Measurements from ENCODE around the gene KCNA10.

KCNA10 gene

GRCh38 chr1:110519125-110519810, at the start of gene KCNA10:
Gene KCNA10, minus strand, starts transcription at chr1:110519175. Its CDS starts 388 bp downstream, at chr1:110518787.
- no peak within 1 kb of the TSS for H3K4me3 ChIP-seq (ENCODE audit: insufficient read length, low read depth)
- no peaks in the 10 kb centered on the region for H3K4me1 ChIP-seq (ENCODE audit: insufficient read depth, insufficient read length)
- peaks cover 9% of the 10 kb centered on the region for H3K27me3 ChIP-seq (ENCODE audit: insufficient read depth, insufficient read length)
- H3K36me3 ChIP-seq (ENCODE audit: insufficient read depth, insufficient read length, low read length) = no peaks in the 10 kb centered on the region
- no peak for TF ChIP-seq SUZ12 (IDR thresholded peaks at IDR 0.05; ENCODE audit: extremely low read depth, insufficient read depth, insufficient read length)
- TF ChIP-seq YY1 (IDR thresholded peaks at IDR 0.05; ENCODE audit: insufficient read depth, insufficient read length) = no peak
- TF ChIP-seq ZNF274 (IDR thresholded peaks at IDR 0.05; ENCODE audit: low read depth, low read length) = no peak
- no peak for DNase-seq (ENCODE audit: low read depth, low spot score)
- H3K9me3 ChIP-seq (ENCODE audit: insufficient read depth, low read length) = peaks cover 6% of the 10 kb centered on the region; the same call in 1 of the 2 replicates
- H3K9ac ChIP-seq (ENCODE audit: insufficient read length, low read depth) = no peak within 1 kb of the TSS

GRCh38 chr1:110566836-110567235, 47.9 kb upstream of the KCNA10 start:
- H3K4me1 ChIP-seq (ENCODE audit: insufficient read depth, insufficient read length) = no peaks in the 10 kb centered on the region
- TF ChIP-seq SUZ12 (IDR thresholded peaks at IDR 0.05; ENCODE audit: extremely low read depth, insufficient read depth, insufficient read length) (no peak), ZNF274 (IDR thresholded peaks at IDR 0.05; ENCODE audit: low read depth, low read length) (no peak), YY1 (IDR thresholded peaks at IDR 0.05; ENCODE audit: insufficient read depth, insufficient read length) (no peak)
- DNase-seq (ENCODE audit: low read depth, low spot score) = no peak
- H3K9me3 ChIP-seq (ENCODE audit: insufficient read depth, low read length) = no peaks in the 10 kb centered on the region
- H3K9ac ChIP-seq (ENCODE audit: insufficient read length, low read depth) = no peak overlapping the region
- no peak overlapping the region for H3K4me3 ChIP-seq (ENCODE audit: insufficient read length, low read depth)
- no peaks in the 10 kb centered on the region for H3K27me3 ChIP-seq (ENCODE audit: insufficient read depth, insufficient read length)
- no peaks in the 10 kb centered on the region for H3K36me3 ChIP-seq (ENCODE audit: insufficient read depth, insufficient read length, low read length)

GRCh38 chr1:110565565-110565964, 46.6 kb upstream of the KCNA10 start:
- H3K27me3 ChIP-seq (ENCODE audit: insufficient read depth, insufficient read length) = no peaks in the 10 kb centered on the region
- DNase-seq (ENCODE audit: low read depth, low spot score) = no peak
- H3K4me1 ChIP-seq (ENCODE audit: insufficient read depth, insufficient read length) = no peaks in the 10 kb centered on the region
- no peaks in the 10 kb centered on the region for H3K36me3 ChIP-seq (ENCODE audit: insufficient read depth, insufficient read length, low read length)
- no peak overlapping the region for H3K9ac ChIP-seq (ENCODE audit: insufficient read length, low read depth)
- no peak overlapping the region for H3K4me3 ChIP-seq (ENCODE audit: insufficient read length, low read depth)
- no peaks in the 10 kb centered on the region for H3K9me3 ChIP-seq (ENCODE audit: insufficient read depth, low read length)
- TF ChIP-seq YY1 (IDR thresholded peaks at IDR 0.05; ENCODE audit: insufficient read depth, insufficient read length) = no peak
- no peak for TF ChIP-seq SUZ12 (IDR thresholded peaks at IDR 0.05; ENCODE audit: extremely low read depth, insufficient read depth, insufficient read length)
- no peak for TF ChIP-seq ZNF274 (IDR thresholded peaks at IDR 0.05; ENCODE audit: low read depth, low read length)

- Histone ChIP-seq H3K4me1 (ENCODE audit: insufficient read depth, insufficient read length) (peaks cover 8% of the 10 kb centered on the region), H3K36me3 (ENCODE audit: insufficient read depth, insufficient read length, low read length) (no peaks in the 10 kb centered on the region), H3K9ac (ENCODE audit: insufficient read length, low read depth) (no peak overlapping the region), H3K9me3 (ENCODE audit: insufficient read depth, low read length) (no peaks in the 10 kb centered on the region), H3K27me3 (ENCODE audit: insufficient read depth, insufficient read length) (peaks cover 5% of the 10 kb centered on the region), H3K4me3 (ENCODE audit: insufficient read length, low read depth) (no peak overlapping the region)
- TF ChIP-seq ZNF274 (IDR thresholded peaks at IDR 0.05; ENCODE audit: low read depth, low read length) = no peak
- TF ChIP-seq YY1 (IDR thresholded peaks at IDR 0.05; ENCODE audit: insufficient read depth, insufficient read length) = no peak
- TF ChIP-seq SUZ12 (IDR thresholded peaks at IDR 0.05; ENCODE audit: extremely low read depth, insufficient read depth, insufficient read length) = no peak
- DNase-seq (ENCODE audit: low read depth, low spot score) = no peak
These were observed 44.1 kb upstream of the KCNA10 start for GRCh38 chr1:110563089-110563488.

- TF ChIP-seq SUZ12 (IDR thresholded peaks at IDR 0.05; ENCODE audit: extremely low read depth, insufficient read depth, insufficient read length) (no peak), ZNF274 (IDR thresholded peaks at IDR 0.05; ENCODE audit: low read depth, low read length) (no peak), YY1 (IDR thresholded peaks at IDR 0.05; ENCODE audit: insufficient read depth, insufficient read length) (no peak)
- Histone ChIP-seq H3K27me3 (ENCODE audit: insufficient read depth, insufficient read length) (peaks cover 14% of the 10 kb centered on the region), H3K4me3 (ENCODE audit: insufficient read length, low read depth) (no peak overlapping the region), H3K36me3 (ENCODE audit: insufficient read depth, insufficient read length, low read length) (no peaks in the 10 kb centered on the region), H3K9ac (ENCODE audit: insufficient read length, low read depth) (no peak overlapping the region), H3K9me3 (ENCODE audit: insufficient read depth, low read length) (no peaks in the 10 kb centered on the region), H3K4me1 (ENCODE audit: insufficient read depth, insufficient read length) (peaks cover 8% of the 10 kb centered on the region)
- DNase-seq (ENCODE audit: low read depth, low spot score) = no peak
These were observed 42.6 kb upstream of the KCNA10 start for GRCh38 chr1:110561596-110561995.

- no peak overlapping the region for H3K4me3 ChIP-seq (ENCODE audit: insufficient read length, low read depth)
- H3K36me3 ChIP-seq (ENCODE audit: insufficient read depth, insufficient read length, low read length) = no peaks in the 10 kb centered on the region
- H3K9me3 ChIP-seq (ENCODE audit: insufficient read depth, low read length) = no peaks in the 10 kb centered on the region
- TF ChIP-seq YY1 (IDR thresholded peaks at IDR 0.05; ENCODE audit: insufficient read depth, insufficient read length) (no peak), ZNF274 (IDR thresholded peaks at IDR 0.05; ENCODE audit: low read depth, low read length) (no peak), SUZ12 (IDR thresholded peaks at IDR 0.05; ENCODE audit: extremely low read depth, insufficient read depth, insufficient read length) (no peak)
- no peak for DNase-seq (ENCODE audit: low read depth, low spot score)
- peaks cover 39% of the 10 kb centered on the region for H3K27me3 ChIP-seq (ENCODE audit: insufficient read depth, insufficient read length)
- H3K9ac ChIP-seq (ENCODE audit: insufficient read length, low read depth) = no peak overlapping the region
- H3K4me1 ChIP-seq (ENCODE audit: insufficient read depth, insufficient read length) = peaks cover 14% of the 10 kb centered on the region
These were observed 40.2 kb upstream of the KCNA10 start for GRCh38 chr1:110559157-110559556.

- no peaks in the 10 kb centered on the region for H3K36me3 ChIP-seq (ENCODE audit: insufficient read depth, insufficient read length, low read length)
- no peak overlapping the region for H3K4me3 ChIP-seq (ENCODE audit: insufficient read length, low read depth)
- H3K9ac ChIP-seq (ENCODE audit: insufficient read length, low read depth) = no peak overlapping the region
- TF ChIP-seq YY1 (IDR thresholded peaks at IDR 0.05; ENCODE audit: insufficient read depth, insufficient read length) = no peak
- TF ChIP-seq ZNF274 (IDR thresholded peaks at IDR 0.05; ENCODE audit: low read depth, low read length) = no peak
- no peak for TF ChIP-seq SUZ12 (IDR thresholded peaks at IDR 0.05; ENCODE audit: extremely low read depth, insufficient read depth, insufficient read length)
- DNase-seq (ENCODE audit: low read depth, low spot score) = no peak
- peaks cover 14% of the 10 kb centered on the region for H3K4me1 ChIP-seq (ENCODE audit: insufficient read depth, insufficient read length)
- no peaks in the 10 kb centered on the region for H3K9me3 ChIP-seq (ENCODE audit: insufficient read depth, low read length)
- H3K27me3 ChIP-seq (ENCODE audit: insufficient read depth, insufficient read length) = peaks cover 49% of the 10 kb centered on the region
These were observed 38.5 kb upstream of the KCNA10 start for GRCh38 chr1:110557481-110557880.
